SK-N-SH (cell line): Measurements from ENCODE around the gene STARD5.

Experiments used
- CTCF ChIP-seq: fragments of 200-600 bp; sonication (generic); IDR thresholded peaks from 2 replicates; pipeline ENCODE4 v1.6.1; 2017; ENCODE audit warnings: antibody characterized with exemption, mild to moderate bottlenecking, moderate library complexity
- NFIC ChIP-seq: IDR thresholded peaks from 2 replicates; pipeline ENCODE4 v1.4.0; 2012; ENCODE audit warnings: borderline replicate concordance
- RFX5 ChIP-seq: IDR thresholded peaks from 2 replicates; pipeline ENCODE4 v1.6.1; 2012; ENCODE audit warnings: mild to moderate bottlenecking, improper control_type of control experiment, low read length
- SIN3A ChIP-seq: IDR thresholded peaks from 2 replicates; pipeline ENCODE4 v1.6.1; 2012; ENCODE audit warnings: low read depth, mild to moderate bottlenecking, low read length, moderate library complexity, borderline replicate concordance

GRCh38 chr15:81273200-81273599 is 50.7 kb downstream of the STARD5 start:
- TF ChIP-seq CTCF: no peak
- TF ChIP-seq NFIC: no peak
- no peak for TF ChIP-seq SIN3A
- TF ChIP-seq RFX5: no peak
